ENCODE results near the gene DUSP5. TPM values are rescaled to one million over a fixed set of nuclear protein-coding genes. Genes with fewer than 3 reads are reported as not detected.
"Not testable (repeated sequence)": the region's sequence is repeated elsewhere in the genome, so short reads cannot be mapped to it uniquely, and the experiment has no call there.

DUSP5 gene
- total RNA-seq, 1 experiment from 2014 or later = 23.6 TPM

GRCh38 chr10:110524179-110524858, 26.6 kb downstream of the DUSP5 start:
- Histone ChIP-seq H3K4me3 (ENCODE audit: low read length) (no peak overlapping the region), H3K9me3 (ENCODE audit: low read length) (no peaks in the 10 kb centered on the region), H3K36me3 (ENCODE audit: insufficient read depth, low read length) (no peaks in the 10 kb centered on the region), H3K4me1 (ENCODE audit: low read length) (no peaks in the 10 kb centered on the region), H4K20me1 (ENCODE audit: insufficient read depth, low read depth, low read length) (no peaks in the 10 kb centered on the region), H3K4me2 (ENCODE audit: low read depth, low read length, poor library complexity, severe bottlenecking) (no peak overlapping the region), H3K9me2 (replicated peaks; ENCODE audit: insufficient read depth, low read length) (no peaks in the 10 kb centered on the region), H3K27ac (ENCODE audit: low read length) (no peak overlapping the region), H3K27me3 (ENCODE audit: low read length) (no peaks in the 10 kb centered on the region), H3K79me2 (ENCODE audit: low read length) (no peaks in the 10 kb centered on the region), H3K9ac (ENCODE audit: low read length) (no peak overlapping the region), H2AFZ (ENCODE audit: low read length) (no peak overlapping the region)
- no peak for DNase-seq

- Histone ChIP-seq H3K4me2 (ENCODE audit: low read depth, low read length, poor library complexity, severe bottlenecking) (no peak overlapping the region), H3K9me2 (replicated peaks; ENCODE audit: insufficient read depth, low read length) (no peaks in the 10 kb centered on the region), H3K27me3 (ENCODE audit: low read length) (no peaks in the 10 kb centered on the region), H3K9me3 (ENCODE audit: low read length) (no peaks in the 10 kb centered on the region), H3K9ac (ENCODE audit: low read length) (no peak overlapping the region), H3K79me2 (ENCODE audit: low read length) (no peaks in the 10 kb centered on the region), H3K27ac (ENCODE audit: low read length) (no peak overlapping the region), H4K20me1 (ENCODE audit: insufficient read depth, low read depth, low read length) (no peaks in the 10 kb centered on the region), H3K4me1 (ENCODE audit: low read length) (no peaks in the 10 kb centered on the region), H2AFZ (ENCODE audit: low read length) (no peak overlapping the region), H3K36me3 (ENCODE audit: insufficient read depth, low read length) (no peaks in the 10 kb centered on the region), H3K4me3 (ENCODE audit: low read length) (no peak overlapping the region)
- no peak for DNase-seq
These were observed 27.1 kb downstream of the DUSP5 start for GRCh38 chr10:110524859-110525232.

GRCh38 chr10:110525349-110526260, 27.9 kb downstream of the DUSP5 start:
- Histone ChIP-seq H3K27me3 (ENCODE audit: low read length) (no peaks in the 10 kb centered on the region), H3K9ac (ENCODE audit: low read length) (no peak overlapping the region), H3K4me3 (ENCODE audit: low read length) (no peak overlapping the region), H3K4me2 (ENCODE audit: low read depth, low read length, poor library complexity, severe bottlenecking) (no peak overlapping the region), H4K20me1 (ENCODE audit: insufficient read depth, low read depth, low read length) (no peaks in the 10 kb centered on the region), H3K4me1 (ENCODE audit: low read length) (no peaks in the 10 kb centered on the region), H3K9me3 (ENCODE audit: low read length) (no peaks in the 10 kb centered on the region), H3K27ac (ENCODE audit: low read length) (no peak overlapping the region), H3K9me2 (replicated peaks; ENCODE audit: insufficient read depth, low read length) (no peaks in the 10 kb centered on the region), H2AFZ (ENCODE audit: low read length) (no peak overlapping the region), H3K79me2 (ENCODE audit: low read length) (no peaks in the 10 kb centered on the region), H3K36me3 (ENCODE audit: insufficient read depth, low read length) (no peaks in the 10 kb centered on the region)
- DNase-seq = no peak

DNA sequence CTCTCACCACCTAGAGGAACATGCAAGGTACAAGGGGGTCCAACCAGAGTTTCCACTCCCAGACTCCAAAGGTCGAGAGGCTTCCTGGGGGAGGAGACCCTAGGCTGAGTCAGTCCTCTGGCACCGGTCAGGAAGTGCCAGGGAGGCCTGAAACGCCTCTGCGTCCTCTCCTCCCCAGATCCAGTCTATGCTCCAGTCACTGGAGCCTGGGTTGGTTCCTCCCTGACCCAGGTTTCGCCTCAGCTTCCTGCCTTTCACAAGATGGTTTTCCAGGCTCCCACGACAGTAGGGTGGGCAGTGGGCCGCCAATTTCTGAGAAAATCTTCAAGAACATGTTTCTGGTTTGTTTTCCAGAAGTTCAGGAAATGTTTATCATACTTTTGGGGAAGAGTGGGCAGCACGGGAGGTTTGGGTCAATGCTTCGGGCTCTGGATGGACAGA, 30.0 kb downstream of the DUSP5 start:
- H3K9me2 ChIP-seq (replicated peaks; ENCODE audit: insufficient read depth, low read length) = no peaks in the 10 kb centered on the region
- no peak overlapping the region for H3K9ac ChIP-seq (ENCODE audit: low read length)
- H4K20me1 ChIP-seq (ENCODE audit: insufficient read depth, low read depth, low read length) = no peaks in the 10 kb centered on the region
- no peak for DNase-seq
- H3K4me2 ChIP-seq (ENCODE audit: low read depth, low read length, poor library complexity, severe bottlenecking) = no peak overlapping the region
- H3K4me3 ChIP-seq (ENCODE audit: low read length) = no peak overlapping the region
- H2AFZ ChIP-seq (ENCODE audit: low read length) = no peak overlapping the region
- no peaks in the 10 kb centered on the region for H3K9me3 ChIP-seq (ENCODE audit: low read length)
- H3K27ac ChIP-seq (ENCODE audit: low read length) = no peak overlapping the region
- no peaks in the 10 kb centered on the region for H3K27me3 ChIP-seq (ENCODE audit: low read length)
- H3K36me3 ChIP-seq (ENCODE audit: insufficient read depth, low read length) = no peaks in the 10 kb centered on the region
- H3K4me1 ChIP-seq (ENCODE audit: low read length) = no peaks in the 10 kb centered on the region
- no peaks in the 10 kb centered on the region for H3K79me2 ChIP-seq (ENCODE audit: low read length)

DNA sequence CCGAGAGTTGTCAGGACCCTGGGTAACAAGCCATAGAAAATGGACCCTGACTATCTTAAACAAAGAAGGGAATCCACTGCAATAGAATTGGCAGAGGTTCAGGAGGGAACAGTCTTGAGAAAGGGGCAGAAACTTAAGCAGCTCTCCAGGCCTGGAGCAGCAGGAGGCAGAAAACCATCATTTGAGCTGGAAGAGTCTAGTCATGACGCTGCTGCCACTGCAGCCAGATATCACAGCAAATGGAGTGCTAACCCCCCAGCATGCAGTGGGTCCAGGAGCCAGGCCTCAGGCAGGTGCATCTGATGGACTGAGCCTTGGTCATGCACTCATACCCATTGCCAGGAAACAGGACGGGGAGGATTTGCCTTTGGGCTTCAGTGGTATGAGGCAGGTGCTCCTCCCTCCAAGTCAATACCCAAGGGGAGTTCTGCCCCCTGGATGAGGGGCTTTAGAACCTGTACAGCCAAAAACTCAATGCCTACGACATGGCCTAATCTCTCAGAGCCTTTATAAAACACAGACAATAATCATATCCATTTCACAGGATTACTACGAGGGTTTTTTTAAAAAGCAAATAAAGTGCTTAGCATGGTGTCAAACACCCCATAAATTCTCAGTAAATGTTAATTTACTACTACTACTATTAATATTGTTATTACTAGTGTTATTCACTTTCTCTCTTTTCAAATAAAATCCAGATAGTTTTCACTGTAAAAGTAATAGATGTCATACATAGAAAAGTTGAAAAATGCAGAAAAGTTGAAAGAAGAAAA, 30.7 kb downstream of the DUSP5 start:
- Histone ChIP-seq H3K9ac (ENCODE audit: low read length) (no peak overlapping the region), H4K20me1 (ENCODE audit: insufficient read depth, low read depth, low read length) (no peaks in the 10 kb centered on the region), H3K4me1 (ENCODE audit: low read length) (peaks cover 3% of the 10 kb centered on the region), H3K9me3 (ENCODE audit: low read length) (no peaks in the 10 kb centered on the region), H3K27me3 (ENCODE audit: low read length) (no peaks in the 10 kb centered on the region), H3K4me3 (ENCODE audit: low read length) (no peak overlapping the region), H3K27ac (ENCODE audit: low read length) (no peak overlapping the region), H3K79me2 (ENCODE audit: low read length) (no peaks in the 10 kb centered on the region), H3K36me3 (ENCODE audit: insufficient read depth, low read length) (no peaks in the 10 kb centered on the region), H3K4me2 (ENCODE audit: low read depth, low read length, poor library complexity, severe bottlenecking) (no peak overlapping the region), H2AFZ (ENCODE audit: low read length) (no peak overlapping the region), H3K9me2 (replicated peaks; ENCODE audit: insufficient read depth, low read length) (no peaks in the 10 kb centered on the region)
- no peak for DNase-seq

DNA sequence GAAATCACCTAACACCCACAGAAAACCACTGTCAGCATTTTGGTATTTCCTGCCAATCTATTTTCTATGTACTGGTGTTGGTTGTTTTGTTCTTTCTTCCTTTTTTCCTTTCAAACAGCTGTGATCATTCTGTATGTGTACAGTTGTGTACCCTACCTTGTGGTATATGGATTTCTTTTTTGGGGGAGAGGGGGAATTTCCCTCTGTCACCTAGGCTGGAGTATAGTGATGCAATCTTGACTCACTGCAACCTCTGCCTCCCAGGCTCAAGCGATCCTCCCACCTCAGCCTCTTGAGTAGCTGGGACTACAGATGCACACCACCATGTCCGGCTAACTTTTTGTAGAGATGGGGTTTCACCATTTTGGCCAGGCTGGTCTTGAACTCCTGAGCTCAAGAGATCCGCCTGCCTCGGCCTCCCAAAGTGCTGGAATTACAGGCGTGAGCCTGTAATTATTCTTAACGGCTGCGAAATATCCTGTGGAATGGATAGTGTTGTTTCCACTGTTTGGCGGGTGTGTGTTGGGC, 31.4 kb downstream of the DUSP5 start:
- not testable (repeated sequence) for H3K9me3 ChIP-seq (ENCODE audit: low read length); H3K79me2 ChIP-seq (ENCODE audit: low read length); H3K4me1 ChIP-seq (ENCODE audit: low read length); H3K9ac ChIP-seq (ENCODE audit: low read length); H3K27me3 ChIP-seq (ENCODE audit: low read length); H3K27ac ChIP-seq (ENCODE audit: low read length); H4K20me1 ChIP-seq (ENCODE audit: insufficient read depth, low read depth, low read length); H3K9me2 ChIP-seq (replicated peaks; ENCODE audit: insufficient read depth, low read length); H2AFZ ChIP-seq (ENCODE audit: low read length); H3K4me2 ChIP-seq (ENCODE audit: low read depth, low read length, poor library complexity, severe bottlenecking); H3K36me3 ChIP-seq (ENCODE audit: insufficient read depth, low read length); DNase-seq; H3K4me3 ChIP-seq (ENCODE audit: low read length)

- H3K9me3 ChIP-seq (ENCODE audit: low read length) = no peaks in the 10 kb centered on the region
- H2AFZ ChIP-seq (ENCODE audit: low read length) = no peak overlapping the region
- peaks cover 4% of the 10 kb centered on the region for H3K4me1 ChIP-seq (ENCODE audit: low read length)
- H3K4me2 ChIP-seq (ENCODE audit: low read depth, low read length, poor library complexity, severe bottlenecking) = no peak overlapping the region
- H3K27ac ChIP-seq (ENCODE audit: low read length) = no peak overlapping the region
- no peaks in the 10 kb centered on the region for H3K79me2 ChIP-seq (ENCODE audit: low read length)
- no peak overlapping the region for H3K4me3 ChIP-seq (ENCODE audit: low read length)
- no peaks in the 10 kb centered on the region for H3K9me2 ChIP-seq (replicated peaks; ENCODE audit: insufficient read depth, low read length)
- no peaks in the 10 kb centered on the region for H3K27me3 ChIP-seq (ENCODE audit: low read length)
- H3K36me3 ChIP-seq (ENCODE audit: insufficient read depth, low read length) = no peaks in the 10 kb centered on the region
- H3K9ac ChIP-seq (ENCODE audit: low read length) = no peak overlapping the region
- H4K20me1 ChIP-seq (ENCODE audit: insufficient read depth, low read depth, low read length) = no peaks in the 10 kb centered on the region
- no peak for DNase-seq
These were observed 31.9 kb downstream of the DUSP5 start for GRCh38 chr10:110529596-110530011.

Data from Karpas-422 (cell line).